Endothelial cell of umbilical vein (primary cell): ENCODE measurements around the gene RNF217.

Source experiments
- CTCF ChIP-seq, 2 donors: IDR thresholded peaks; 1 replicate in 1 of 2; 2 replicates in 1 of 2; pipeline ENCODE4 v1.5.1; 2011; ENCODE audit warnings: low read length in 2 of 2, mild to moderate bottlenecking in 2 of 2, moderate library complexity in 2 of 2, control low read depth in 1 of 2, inconsistent platforms in 1 of 2, low read depth in 1 of 2; ENCODE audit not compliant: insufficient read depth in 1 of 2; ENCODE audit errors: extremely low read depth in 1 of 2
- EZH2 ChIP-seq: IDR thresholded peaks from 2 replicates; pipeline ENCODE4 v1.6.1; 2012; ENCODE audit warnings: borderline replicate concordance, low read depth, mild to moderate bottlenecking, moderate library complexity, low read length, inconsistent platforms; ENCODE audit not compliant: severe bottlenecking
- POLR2A ChIP-seq: IDR thresholded peaks from 2 replicates; pipeline ENCODE4 v1.6.1; 2012; ENCODE audit warnings: low read depth, mild to moderate bottlenecking, control low read depth, low read length
- POLR2AphosphoS5 ChIP-seq: IDR thresholded peaks from 2 replicates; pipeline ENCODE4 v1.6.1; 2012; ENCODE audit warnings: low read depth, mild to moderate bottlenecking, control low read depth, low read length, moderate library complexity; ENCODE audit not compliant: insufficient read depth

- TF ChIP-seq CTCF (IDR thresholded peaks at IDR 0.05; ENCODE audit: extremely low read depth in 1 of 2, insufficient read depth in 1 of 2, low read depth in 1 of 2, low read length in 2 of 2): no peak
- no peak for TF ChIP-seq POLR2AphosphoS5
- no peak for TF ChIP-seq POLR2A
- TF ChIP-seq EZH2: no peak
Measured at GRCh38 chr6:124963831-124964763, 1.9 kb downstream of the RNF217 start.
